HepG2 (cell line): ENCODE measurements around the gene NDOR1. TPM values are rescaled to one million over a fixed set of nuclear protein-coding genes. Genes with fewer than 3 reads are reported as not detected.

ENCODE experiments used
- AGO1 ChIP-seq: fragments of 200-400 bp; formaldehyde crosslinking; IDR thresholded peaks from 2 replicates; pipeline ENCODE4 v1.6.1; 2017; ENCODE audit warnings: mild to moderate bottlenecking, low read depth, low read length, moderate library complexity; ENCODE audit not compliant: poor library complexity, severe bottlenecking
- DR1 ChIP-seq: sonication (generic); formaldehyde crosslinking; IDR thresholded peaks from 2 replicates; pipeline ENCODE4 v1.8.0; 2021; ENCODE audit warnings: mild to moderate bottlenecking, missing genetic modification reagents, inconsistent platforms
- FOXO1 ChIP-seq: sonication (generic); formaldehyde crosslinking; IDR thresholded peaks from 2 replicates; pipeline ENCODE4 v1.4.0; 2020; ENCODE audit warnings: missing genetic modification reagents
- GABPB1 ChIP-seq: IDR thresholded peaks from 2 replicates; pipeline ENCODE4 v1.6.1; 2016; ENCODE audit warnings: mild to moderate bottlenecking, missing genetic modification reagents, moderate library complexity, missing compliant biosample characterization
- HMG20A ChIP-seq: IDR thresholded peaks from 2 replicates; pipeline ENCODE4 v1.6.1; 2016; ENCODE audit warnings: borderline replicate concordance
- HOXA5 ChIP-seq: sonication (generic); formaldehyde crosslinking; IDR thresholded peaks from 2 replicates; pipeline ENCODE4 v1.4.0; 2020; ENCODE audit warnings: missing genetic modification reagents
- KLF9 ChIP-seq: IDR thresholded peaks from 2 replicates; pipeline ENCODE4 v1.6.1; 2016; ENCODE audit warnings: low read depth
- PHF5A ChIP-seq: IDR thresholded peaks from one replicate; pipeline ENCODE4 v1.6.1; 2018; ENCODE audit warnings: low read depth, missing genetic modification reagents; ENCODE audit not compliant: unreplicated experiment
- RAD51 ChIP-seq: fragments of 450-650 bp; IDR thresholded peaks from 2 replicates; pipeline ENCODE4 v1.6.1; 2016; ENCODE audit warnings: borderline replicate concordance
- REPIN1 ChIP-seq: sonication (generic); formaldehyde crosslinking; IDR thresholded peaks from 2 replicates; pipeline ENCODE4 v1.8.0; 2022; ENCODE audit warnings: missing genetic modification reagents, low read depth, mild to moderate bottlenecking, borderline replicate concordance
- ZBTB4 ChIP-seq: sonication (generic); formaldehyde crosslinking; IDR thresholded peaks from 2 replicates; pipeline ENCODE4 v1.4.0; 2020; ENCODE audit warnings: missing genetic modification reagents, mild to moderate bottlenecking, borderline replicate concordance
- ZNF232 ChIP-seq: sonication (generic); formaldehyde crosslinking; IDR thresholded peaks from 2 replicates; pipeline ENCODE4 v1.4.0; 2020; ENCODE audit warnings: missing genetic modification reagents, borderline replicate concordance
- ZNF274 ChIP-seq: sonication (generic); formaldehyde crosslinking; IDR thresholded peaks from 2 replicates; pipeline ENCODE4 v1.5.1; 2020; ENCODE audit warnings: mild to moderate bottlenecking, missing genetic modification reagents
- ZNF687 ChIP-seq: sonication (generic); formaldehyde crosslinking; IDR thresholded peaks from 2 replicates; pipeline ENCODE4 v1.5.1; 2020; ENCODE audit warnings: mild to moderate bottlenecking, missing genetic modification reagents, moderate library complexity
- ZNF761 ChIP-seq: sonication (generic); formaldehyde crosslinking; conservative IDR thresholded peaks from 2 replicates; pipeline ENCODE4 v1.4.0; 2020; ENCODE audit warnings: mild to moderate bottlenecking, missing genetic modification reagents
- ZSCAN31 ChIP-seq: sonication (generic); formaldehyde crosslinking; IDR thresholded peaks from 2 replicates; pipeline ENCODE4 v1.5.0; 2020; ENCODE audit warnings: low read depth, mild to moderate bottlenecking, missing genetic modification reagents
- polyA plus RNA-seq, 8 experiments: library from polyadenylated mRNA; depleted of rRNA in 3 of 8; stranded (reverse) in 7 of 8; unstranded in 1 of 8; fragments of >200 nt; fragmentation: Illumina TruSeq in 4 of 8; extraction: Trizol in 4 of 8; gene quantifications; 2 replicates each; pipeline versions ENCODE4 v1.2.1 to v1.2.3, GENCODE V29; 2011 to 2016; ENCODE audit warnings: low read depth in 4 of 8, missing spikeins in 1 of 8, mixed read lengths in 1 of 8; ENCODE audit not compliant: insufficient read depth in 1 of 8
- total RNA-seq, 5 experiments: library from RNA; depleted of rRNA; stranded (reverse); fragments of >200 nt; fragmentation: Illumina TruSeq; extraction: Trizol; gene quantifications; 2 replicates each; pipeline ENCODE4 v1.2.3, GENCODE V29; 2016; ENCODE audit warnings: low read depth in 1 of 5
- TF ChIP-seq, protein P1 (sequence below): sonication (generic); formaldehyde crosslinking; IDR thresholded peaks from 2 replicates; pipeline ENCODE4 v1.5.1; 2020; ENCODE audit warnings: missing genetic modification reagents, mild to moderate bottlenecking, borderline replicate concordance
- TF ChIP-seq, protein P2 (sequence below): sonication (generic); formaldehyde crosslinking; IDR thresholded peaks from 2 replicates; pipeline ENCODE4 v1.5.1; 2020; ENCODE audit warnings: mild to moderate bottlenecking, missing genetic modification reagents, borderline replicate concordance

Gene NDOR1
- total and polyA plus RNA-seq, 2 of the 13 experiments (the other 11 are each of a cell fraction or from before 2014, with no cell fraction given), result 3.6 to 8.7 TPM

DNA sequence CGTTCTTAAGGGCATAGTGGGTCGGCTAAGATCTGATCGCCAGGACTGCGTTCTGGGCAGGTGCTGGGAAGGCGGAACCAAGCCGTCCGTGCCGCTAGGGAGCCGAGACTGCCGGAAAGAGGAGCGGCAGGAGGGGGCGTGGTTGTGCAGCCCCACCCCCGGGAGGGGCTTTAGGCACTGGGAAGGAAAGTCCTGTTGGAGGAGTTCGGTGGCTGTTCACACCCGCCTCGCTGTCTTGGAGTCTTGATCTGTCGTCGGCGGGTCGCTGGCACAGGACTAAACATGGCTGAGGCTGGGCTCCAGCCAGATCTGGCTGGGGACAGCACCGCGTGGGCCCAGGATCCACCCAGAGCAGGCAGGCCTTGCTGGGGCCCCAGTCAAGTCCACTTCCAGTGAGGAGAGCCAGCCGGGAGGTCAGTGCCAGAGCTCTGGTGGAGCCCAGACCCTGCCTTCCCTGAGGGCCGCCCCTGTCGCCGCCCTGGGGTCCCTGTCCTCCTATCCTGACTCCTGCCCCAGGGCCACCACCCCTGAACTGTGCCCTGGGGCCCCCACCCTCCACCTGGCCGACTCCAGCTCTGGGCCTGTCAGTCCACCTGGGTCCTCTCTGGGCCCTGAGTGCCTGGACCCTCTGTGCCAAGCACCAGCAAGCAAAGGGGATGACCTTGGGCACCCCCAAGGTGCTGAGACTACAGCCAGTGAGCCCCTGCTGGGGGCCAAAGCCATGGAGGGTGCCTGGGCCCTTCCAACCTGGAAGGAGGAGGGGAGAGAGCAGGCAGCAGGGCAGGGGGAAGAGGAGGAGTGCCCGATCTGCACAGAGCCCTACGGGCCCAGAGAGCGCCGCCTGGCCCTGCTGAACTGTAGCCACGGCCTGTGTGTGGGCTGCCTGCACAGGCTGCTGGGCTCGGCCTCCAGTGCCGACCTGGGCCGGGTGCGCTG lies 12.0 kb downstream of the NDOR1 start (continued):
- TF ChIP-seq ZNF687 (peak; percentile 67), ZNF232 (CRISPR knock-in tag) (peak; percentile 26; the same call in 1 of the 2 replicates), KLF9 (0 out of 2 replicates have a peak, but pooled peaks have one; percentile 88), PHF5A (CRISPR knock-in tag) (no peak), REPIN1 (CRISPR knock-in tag) (peak; percentile 20; the same call in 1 of the 2 replicates), HOXA5 (0 out of 2 replicates have a peak, but pooled peaks have one; percentile 54), ZNF274 (CRISPR knock-in tag) (peak; percentile 46; the same call in 1 of the 2 replicates), AGO1 (peak; percentile 31), ZSCAN31 (CRISPR knock-in tag) (peak; percentile 1; the same call in 1 of the 2 replicates), GABPB1 (CRISPR knock-in tag) (peak; percentile 87), RAD51 (no peak), HMG20A (no peak), FOXO1 (0 out of 2 replicates have a peak, but pooled peaks have one; percentile 5), ZNF761 (CRISPR knock-in tag) (peak; percentile 53; the same call in 1 of the 2 replicates), DR1 (peak; percentile 56; the same call in 1 of the 2 replicates), ZBTB4 (CRISPR knock-in tag) (no peak)
- TF ChIP-seq, protein P1, sequence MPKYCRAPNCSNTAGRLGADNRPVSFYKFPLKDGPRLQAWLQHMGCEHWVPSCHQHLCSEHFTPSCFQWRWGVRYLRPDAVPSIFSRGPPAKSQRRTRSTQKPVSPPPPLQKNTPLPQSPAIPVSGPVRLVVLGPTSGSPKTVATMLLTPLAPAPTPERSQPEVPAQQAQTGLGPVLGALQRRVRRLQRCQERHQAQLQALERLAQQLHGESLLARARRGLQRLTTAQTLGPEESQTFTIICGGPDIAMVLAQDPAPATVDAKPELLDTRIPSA (CRISPR knock-in tag), result 0 out of 2 replicates have a peak, but pooled peaks have one; percentile 27
- TF ChIP-seq, protein P2, sequence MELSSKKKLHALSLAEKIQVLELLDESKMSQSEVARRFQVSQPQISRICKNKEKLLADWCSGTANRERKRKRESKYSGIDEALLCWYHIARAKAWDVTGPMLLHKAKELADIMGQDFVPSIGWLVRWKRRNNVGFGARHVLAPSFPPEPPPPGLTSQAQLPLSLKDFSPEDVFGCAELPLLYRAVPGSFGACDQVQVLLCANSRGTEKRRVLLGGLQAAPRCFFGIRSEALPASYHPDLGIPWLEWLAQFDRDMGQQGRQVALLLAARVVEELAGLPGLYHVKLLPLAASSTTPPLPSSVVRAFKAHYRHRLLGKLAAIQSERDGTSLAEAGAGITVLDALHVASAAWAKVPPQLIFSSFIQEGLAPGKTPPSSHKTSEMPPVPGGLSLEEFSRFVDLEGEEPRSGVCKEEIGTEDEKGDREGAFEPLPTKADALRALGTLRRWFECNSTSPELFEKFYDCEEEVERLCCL, result no peak
